Astrocyte (in vitro differentiated cells and primary cell): Measurements from ENCODE around the gene LDLRAD4. TPM values are rescaled to one million over a fixed set of nuclear protein-coding genes. Genes with fewer than 3 reads are reported as not detected.
"Not testable (repeated sequence)": the region's sequence is repeated elsewhere in the genome, so short reads cannot be mapped to it uniquely, and the experiment has no call there.

ENCODE experiments used
- DNase-seq: peaks from one replicate; pipeline ENCODE4 v3.0.0-alpha.2; 2010; ENCODE audit warnings: low read depth
- FAIRE-seq: peaks from 2 replicates; lab custom pipeline; 2011; peaks lifted over from hg19 to GRCh38; lab: Jason Lieb, UNC
- H2AFZ ChIP-seq: 2 replicates; pipeline ENCODE4 v1.6.0; 2012; ENCODE audit warnings: low read depth, low read length, inconsistent platforms
- H3K27ac ChIP-seq: 2 replicates; pipeline ENCODE4 v1.5.1; 2011; ENCODE audit warnings: low read depth, low read length, inconsistent platforms
- H3K27me3 ChIP-seq: 2 replicates; pipeline ENCODE4 v1.6.0; 2011; ENCODE audit warnings: low read length, inconsistent platforms; ENCODE audit not compliant: insufficient read depth
- H3K36me3 ChIP-seq: 2 replicates; pipeline ENCODE4 v1.5.1; 2011; ENCODE audit warnings: low read length, inconsistent platforms; ENCODE audit not compliant: insufficient read depth
- H3K4me1 ChIP-seq: 2 replicates; pipeline ENCODE4 v1.5.1; 2011; ENCODE audit warnings: low read length, inconsistent platforms; ENCODE audit not compliant: insufficient read depth
- H3K4me2 ChIP-seq: 2 replicates; pipeline ENCODE4 v1.6.0; 2012; ENCODE audit warnings: low read length, inconsistent platforms
- H3K4me3 ChIP-seq: 2 replicates; pipeline ENCODE4 v1.5.1; 2011; ENCODE audit warnings: low read depth, mild to moderate bottlenecking, low read length, inconsistent platforms; ENCODE audit not compliant: insufficient read depth
- H3K79me2 ChIP-seq: 2 replicates; pipeline ENCODE4 v1.6.0; 2012; ENCODE audit warnings: mild to moderate bottlenecking, low read length, inconsistent platforms; ENCODE audit not compliant: insufficient read depth
- H3K9ac ChIP-seq: 2 replicates; pipeline ENCODE4 v1.6.0; 2012; ENCODE audit warnings: mild to moderate bottlenecking, low read length, inconsistent platforms
- H3K9me3 ChIP-seq: 2 replicates; pipeline ENCODE4 v1.5.1; 2012; ENCODE audit warnings: low read depth, mild to moderate bottlenecking, low read length, inconsistent platforms; ENCODE audit not compliant: insufficient read depth
- H4K20me1 ChIP-seq: 2 replicates; pipeline ENCODE4 v1.6.0; 2012; ENCODE audit warnings: low read length, inconsistent platforms; ENCODE audit not compliant: insufficient read depth
- H3K27ac Mint-ChIP-seq: one replicate; pipeline ENCODE4 v1.8.0; 2021; ENCODE audit warnings: mild to moderate bottlenecking, mixed read lengths; ENCODE audit not compliant: unreplicated experiment
- H3K27me3 Mint-ChIP-seq: one replicate; pipeline ENCODE4 v1.8.0; 2021; ENCODE audit warnings: low read depth, mixed read lengths; ENCODE audit not compliant: unreplicated experiment
- H3K36me3 Mint-ChIP-seq: one replicate; pipeline ENCODE4 v1.8.0; 2021; ENCODE audit warnings: low read depth, mixed read lengths; ENCODE audit not compliant: unreplicated experiment
- H3K4me1 Mint-ChIP-seq: one replicate; pipeline ENCODE4 v1.8.0; 2021; ENCODE audit warnings: low read depth, mixed read lengths; ENCODE audit not compliant: unreplicated experiment
- H3K4me3 Mint-ChIP-seq: one replicate; pipeline ENCODE4 v1.8.0; 2021; ENCODE audit warnings: mild to moderate bottlenecking, moderate library complexity, mixed read lengths; ENCODE audit not compliant: unreplicated experiment
- H3K9me3 Mint-ChIP-seq: one replicate; pipeline ENCODE4 v1.8.0; 2021; ENCODE audit warnings: mild to moderate bottlenecking, mixed read lengths; ENCODE audit not compliant: unreplicated experiment
- EZH2 ChIP-seq: IDR thresholded peaks from 2 replicates; pipeline ENCODE4 v1.6.1; 2012; ENCODE audit warnings: mild to moderate bottlenecking, low read length, inconsistent platforms; ENCODE audit not compliant: insufficient read depth
- total RNA-seq: library from RNA; stranded (reverse); gene quantifications from 2 replicates; pipeline ENCODE4 v1.2.1, GENCODE V29; 2021
- TF ChIP-seq, protein P1 (sequence below): IDR thresholded peaks from 2 replicates; pipeline ENCODE4 v1.5.1; 2011; ENCODE audit warnings: low read depth, mild to moderate bottlenecking, inconsistent platforms, low read length, moderate library complexity; ENCODE audit not compliant: insufficient read depth

LDLRAD4 gene
- total RNA-seq, 1 donor from 2014 or later = 26.0 TPM

DNA sequence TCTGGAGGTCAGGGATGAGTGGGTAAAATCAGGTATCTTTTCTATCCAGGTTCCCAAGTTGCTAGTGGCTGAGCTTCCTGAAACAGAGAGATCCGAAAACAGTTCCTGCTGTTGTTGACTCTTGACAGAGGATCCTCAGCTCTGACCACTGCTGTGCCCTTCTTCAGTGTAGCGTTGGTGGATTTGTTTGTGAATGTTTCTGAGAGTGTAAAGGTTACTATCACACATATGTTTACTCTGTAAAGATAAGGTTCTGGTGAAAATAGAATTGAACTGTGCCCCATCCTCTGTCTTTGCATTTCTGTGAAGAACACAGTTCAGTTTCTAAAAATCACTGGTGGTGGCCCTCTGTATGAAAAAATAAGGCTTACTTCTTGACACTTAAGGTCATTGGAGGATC, 119.8 kb downstream of the LDLRAD4 start:
- Mint-ChIP-seq H3K9me3 (no peaks in the 10 kb centered on the region), H3K4me1 (peaks cover 3% of the 10 kb centered on the region)
- H3K4me2 ChIP-seq = no peak overlapping the region

DNA sequence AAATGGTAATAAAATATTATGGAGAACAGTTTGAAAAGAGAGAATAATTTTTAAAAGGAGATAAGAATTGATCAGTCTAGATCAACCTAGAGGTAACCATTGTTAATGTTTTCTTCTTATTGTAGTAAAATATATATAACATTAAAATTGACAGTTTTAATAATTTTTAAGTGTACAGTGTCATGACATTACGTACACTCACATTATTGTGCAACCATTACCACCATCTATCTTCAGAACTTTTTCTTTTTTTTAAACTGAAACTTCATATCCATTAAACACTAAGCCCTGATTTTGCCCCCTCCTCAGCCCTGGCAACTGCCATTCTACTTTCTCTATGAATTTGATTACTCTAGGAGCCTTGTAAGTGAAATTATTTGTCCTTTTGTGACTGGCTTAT, 121.1 kb downstream of the LDLRAD4 start:
- Histone ChIP-seq H3K4me3 (no peak overlapping the region), H3K27ac (no peak overlapping the region), H3K36me3 (no peaks in the 10 kb centered on the region), H2AFZ (no peak overlapping the region), H4K20me1 (no peaks in the 10 kb centered on the region), H3K9me3 (no peaks in the 10 kb centered on the region), H3K79me2 (no peaks in the 10 kb centered on the region), H3K9ac (no peak overlapping the region), H3K4me2 (no peak overlapping the region), H3K27me3 (no peaks in the 10 kb centered on the region), H3K4me1 (no peaks in the 10 kb centered on the region)
- no peak for DNase-seq
- Mint-ChIP-seq H3K4me3 (no peak overlapping the region), H3K4me1 (peaks cover 3% of the 10 kb centered on the region), H3K27me3 (peaks cover 2% of the 10 kb centered on the region), H3K36me3 (peaks cover 3% of the 10 kb centered on the region), H3K27ac (no peak overlapping the region), H3K9me3 (no peaks in the 10 kb centered on the region)
- FAIRE-seq = no peak
- TF ChIP-seq EZH2 = no peak

More for the DNA sequence above, 119.8 kb downstream of the LDLRAD4 start:
- Histone ChIP-seq H4K20me1 (no peaks in the 10 kb centered on the region), H3K4me1 (no peaks in the 10 kb centered on the region), H2AFZ (no peak overlapping the region), H3K79me2 (no peaks in the 10 kb centered on the region), H3K9me3 (no peaks in the 10 kb centered on the region), H3K27me3 (no peaks in the 10 kb centered on the region), H3K9ac (no peak overlapping the region), H3K36me3 (no peaks in the 10 kb centered on the region), H3K27ac (no peak overlapping the region), H3K4me3 (no peak overlapping the region)
- no peak overlapping the region for H3K27ac Mint-ChIP-seq
- no peak for TF ChIP-seq EZH2
- TF ChIP-seq, protein P1, sequence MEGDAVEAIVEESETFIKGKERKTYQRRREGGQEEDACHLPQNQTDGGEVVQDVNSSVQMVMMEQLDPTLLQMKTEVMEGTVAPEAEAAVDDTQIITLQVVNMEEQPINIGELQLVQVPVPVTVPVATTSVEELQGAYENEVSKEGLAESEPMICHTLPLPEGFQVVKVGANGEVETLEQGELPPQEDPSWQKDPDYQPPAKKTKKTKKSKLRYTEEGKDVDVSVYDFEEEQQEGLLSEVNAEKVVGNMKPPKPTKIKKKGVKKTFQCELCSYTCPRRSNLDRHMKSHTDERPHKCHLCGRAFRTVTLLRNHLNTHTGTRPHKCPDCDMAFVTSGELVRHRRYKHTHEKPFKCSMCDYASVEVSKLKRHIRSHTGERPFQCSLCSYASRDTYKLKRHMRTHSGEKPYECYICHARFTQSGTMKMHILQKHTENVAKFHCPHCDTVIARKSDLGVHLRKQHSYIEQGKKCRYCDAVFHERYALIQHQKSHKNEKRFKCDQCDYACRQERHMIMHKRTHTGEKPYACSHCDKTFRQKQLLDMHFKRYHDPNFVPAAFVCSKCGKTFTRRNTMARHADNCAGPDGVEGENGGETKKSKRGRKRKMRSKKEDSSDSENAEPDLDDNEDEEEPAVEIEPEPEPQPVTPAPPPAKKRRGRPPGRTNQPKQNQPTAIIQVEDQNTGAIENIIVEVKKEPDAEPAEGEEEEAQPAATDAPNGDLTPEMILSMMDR = no peak
- no peak overlapping the region for H3K4me3 Mint-ChIP-seq
- FAIRE-seq = no peak
- no peak for DNase-seq
- no peaks in the 10 kb centered on the region for H3K36me3 Mint-ChIP-seq
- H3K27me3 Mint-ChIP-seq = peaks cover 2% of the 10 kb centered on the region

DNA sequence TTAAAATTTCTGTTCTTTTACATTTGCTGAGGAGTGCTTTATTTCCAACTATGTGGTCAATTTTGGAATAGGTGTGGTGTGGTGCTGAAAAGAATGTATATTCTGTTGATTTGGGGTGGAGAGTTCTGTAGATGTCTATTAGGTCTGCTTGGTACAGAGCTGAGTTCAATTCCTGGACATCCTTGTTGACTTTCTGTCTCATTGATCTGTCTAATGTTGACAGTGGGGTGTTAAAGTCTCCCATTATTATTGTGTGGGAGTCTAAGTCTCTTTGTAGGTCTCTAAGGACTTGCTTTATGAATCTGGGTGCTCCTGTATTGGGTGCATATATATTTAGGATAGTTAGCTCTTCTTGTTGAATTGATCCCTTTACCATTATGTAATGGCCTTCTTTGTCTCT, 127.9 kb downstream of the LDLRAD4 start:
- not testable (repeated sequence) for H4K20me1 ChIP-seq, H3K4me3 Mint-ChIP-seq, H3K4me1 Mint-ChIP-seq, DNase-seq, H3K36me3 ChIP-seq, H2AFZ ChIP-seq, H3K4me2 ChIP-seq, H3K27ac Mint-ChIP-seq, H3K4me3 ChIP-seq, H3K27ac ChIP-seq, H3K79me2 ChIP-seq, H3K9me3 ChIP-seq, H3K4me1 ChIP-seq, H3K27me3 Mint-ChIP-seq, H3K27me3 ChIP-seq, FAIRE-seq, H3K9ac ChIP-seq, H3K36me3 Mint-ChIP-seq
- H3K9me3 Mint-ChIP-seq = peaks cover 28% of the 10 kb centered on the region
